Measurements from ENCODE around the gene MBD3L2B.

Gene MBD3L2B

DNA sequence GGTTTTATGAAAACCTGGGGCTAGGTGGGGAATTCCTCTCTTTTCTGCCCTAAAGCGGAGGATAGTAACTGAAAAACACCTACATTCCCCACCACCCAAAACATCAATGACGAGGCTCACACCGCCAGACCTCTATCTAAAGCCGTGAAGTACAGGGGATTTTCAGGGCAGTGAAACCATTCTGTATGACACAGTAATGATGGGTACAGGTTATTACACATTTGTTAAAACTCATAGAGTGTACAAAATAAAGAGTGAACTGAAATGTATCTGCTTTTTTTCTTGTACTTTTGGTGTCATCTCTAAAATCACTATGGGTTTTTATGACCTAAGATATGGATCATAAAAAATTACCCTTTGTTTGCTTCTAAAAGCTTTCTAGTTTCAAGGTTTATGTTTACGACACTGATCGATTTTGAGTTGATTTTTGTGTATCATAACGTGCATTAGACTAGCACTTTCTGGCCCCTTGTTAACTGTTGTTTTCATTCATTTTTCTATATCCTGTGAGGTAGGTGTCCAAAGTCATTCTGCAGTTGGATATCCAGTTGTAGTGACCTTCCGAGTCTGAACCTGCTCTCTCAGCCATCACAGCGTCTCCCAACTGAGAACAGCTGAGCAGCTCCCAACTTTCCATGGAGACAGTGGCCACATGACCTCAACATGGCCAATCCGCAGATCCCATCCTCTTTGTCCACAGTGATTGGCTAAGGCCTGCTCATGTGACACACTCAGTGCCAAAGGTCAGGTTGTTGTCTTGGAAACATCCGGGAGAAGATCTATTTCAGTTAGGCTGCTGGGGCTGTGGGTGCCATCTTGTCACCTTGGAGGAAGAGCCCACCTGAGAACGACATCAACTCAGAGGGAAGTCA is 10.3 kb downstream of the MBD3L2B start:
- H3K27me3 ChIP-seq (ENCODE audit: control insufficient read depth, insufficient read depth, low read length): no peaks in the 10 kb centered on the region
- no peak overlapping the region for H3K9ac ChIP-seq (ENCODE audit: low read depth, low read length)
- H3K4me2 ChIP-seq (ENCODE audit: low read length): no peak overlapping the region
- H3K36me3 ChIP-seq (ENCODE audit: insufficient read depth, low read length): no peaks in the 10 kb centered on the region
- no peak overlapping the region for H3K4me3 ChIP-seq (ENCODE audit: low read length)
- H3K9me3 ChIP-seq (replicated peaks; ENCODE audit: low read length): no peaks in the 10 kb centered on the region
- H3K4me1 ChIP-seq (ENCODE audit: control insufficient read depth, insufficient read depth, low read length): no peaks in the 10 kb centered on the region

DNA sequence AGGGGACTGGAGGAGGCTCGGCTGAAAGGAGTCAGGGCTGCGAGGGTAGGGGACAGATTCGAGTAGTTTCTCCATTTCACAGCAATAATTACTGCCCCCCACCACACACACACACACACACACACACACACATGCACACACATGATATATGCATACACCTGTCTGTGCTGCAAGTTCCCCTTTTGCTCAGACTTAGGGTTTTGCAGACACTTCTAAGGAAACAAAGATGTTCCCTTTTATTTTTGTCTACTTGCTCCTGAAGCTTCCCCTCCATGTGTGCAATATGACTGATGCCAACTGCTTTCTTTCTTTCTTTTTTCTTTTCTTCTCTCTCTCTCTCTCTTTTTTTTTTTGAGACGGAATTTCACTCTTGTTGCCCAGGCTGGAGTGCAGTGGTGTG is 13.4 kb downstream of the MBD3L2B start:
- Histone ChIP-seq H3K9ac (ENCODE audit: low read depth, low read length) (no peak overlapping the region), H3K4me3 (ENCODE audit: low read length) (no peak overlapping the region), H3K9me3 (replicated peaks; ENCODE audit: low read length) (no peaks in the 10 kb centered on the region), H3K36me3 (ENCODE audit: insufficient read depth, low read length) (no peaks in the 10 kb centered on the region), H3K4me2 (ENCODE audit: low read length) (no peak overlapping the region), H3K4me1 (ENCODE audit: control insufficient read depth, insufficient read depth, low read length) (no peaks in the 10 kb centered on the region), H3K27me3 (ENCODE audit: control insufficient read depth, insufficient read depth, low read length) (no peaks in the 10 kb centered on the region)

- Histone ChIP-seq H3K9me3 (replicated peaks; ENCODE audit: low read length) (no peaks in the 10 kb centered on the region), H3K27me3 (ENCODE audit: control insufficient read depth, insufficient read depth, low read length) (no peaks in the 10 kb centered on the region), H3K4me1 (ENCODE audit: control insufficient read depth, insufficient read depth, low read length) (no peaks in the 10 kb centered on the region), H3K36me3 (ENCODE audit: insufficient read depth, low read length) (no peaks in the 10 kb centered on the region), H3K9ac (ENCODE audit: low read depth, low read length) (no peak overlapping the region), H3K4me2 (ENCODE audit: low read length) (no peak overlapping the region), H3K4me3 (ENCODE audit: low read length) (no peak overlapping the region)
These were observed 15.0 kb downstream of the MBD3L2B start for GRCh38 chr19:7006135-7006704.

DNA sequence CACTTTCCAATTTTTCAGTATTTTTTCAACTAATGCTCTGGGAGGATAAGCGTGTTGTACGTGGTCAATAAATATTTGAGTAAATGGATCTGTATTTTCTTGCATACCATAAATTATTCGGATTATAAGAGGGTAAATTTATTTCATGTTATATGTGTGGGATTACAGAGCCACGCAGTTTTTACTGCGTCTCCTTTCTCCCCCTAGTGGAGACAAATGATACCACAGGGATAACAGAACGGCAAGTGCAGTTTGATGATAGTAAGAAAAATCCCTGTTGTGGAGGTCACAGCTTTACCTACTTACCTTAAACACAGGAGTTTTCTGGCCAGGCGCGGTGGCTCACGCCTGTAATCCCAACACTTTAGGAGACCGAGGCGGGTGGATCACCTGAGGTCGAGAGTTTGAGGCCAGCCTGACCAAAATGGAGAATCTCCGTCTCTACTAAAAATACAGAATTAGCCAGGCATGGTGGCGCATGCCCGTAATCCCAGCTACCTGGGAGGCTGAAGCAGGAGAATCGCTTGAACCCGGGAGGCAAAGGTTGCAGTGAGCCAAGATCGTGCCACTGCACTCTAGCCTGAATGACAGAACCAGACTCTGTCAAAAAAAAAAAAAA is 16.8 kb downstream of the MBD3L2B start:
- Histone ChIP-seq H3K36me3 (ENCODE audit: insufficient read depth, low read length) (no peaks in the 10 kb centered on the region), H3K9ac (ENCODE audit: low read depth, low read length) (no peak overlapping the region), H3K27me3 (ENCODE audit: control insufficient read depth, insufficient read depth, low read length) (no peaks in the 10 kb centered on the region), H3K9me3 (replicated peaks; ENCODE audit: low read length) (peaks cover 9% of the 10 kb centered on the region), H3K4me2 (ENCODE audit: low read length) (no peak overlapping the region), H3K4me3 (ENCODE audit: low read length) (no peak overlapping the region), H3K4me1 (ENCODE audit: control insufficient read depth, insufficient read depth, low read length) (no peaks in the 10 kb centered on the region)

- Histone ChIP-seq H3K27me3 (ENCODE audit: control insufficient read depth, insufficient read depth, low read length) (no peaks in the 10 kb centered on the region), H3K4me1 (ENCODE audit: control insufficient read depth, insufficient read depth, low read length) (no peaks in the 10 kb centered on the region), H3K4me3 (ENCODE audit: low read length) (no peak overlapping the region), H3K9ac (ENCODE audit: low read depth, low read length) (no peak overlapping the region), H3K36me3 (ENCODE audit: insufficient read depth, low read length) (no peaks in the 10 kb centered on the region), H3K9me3 (replicated peaks; ENCODE audit: low read length) (peaks cover 9% of the 10 kb centered on the region), H3K4me2 (ENCODE audit: low read length) (no peak overlapping the region)
These were observed 20.4 kb downstream of the MBD3L2B start for GRCh38 chr19:7000816-7001215.

DNA sequence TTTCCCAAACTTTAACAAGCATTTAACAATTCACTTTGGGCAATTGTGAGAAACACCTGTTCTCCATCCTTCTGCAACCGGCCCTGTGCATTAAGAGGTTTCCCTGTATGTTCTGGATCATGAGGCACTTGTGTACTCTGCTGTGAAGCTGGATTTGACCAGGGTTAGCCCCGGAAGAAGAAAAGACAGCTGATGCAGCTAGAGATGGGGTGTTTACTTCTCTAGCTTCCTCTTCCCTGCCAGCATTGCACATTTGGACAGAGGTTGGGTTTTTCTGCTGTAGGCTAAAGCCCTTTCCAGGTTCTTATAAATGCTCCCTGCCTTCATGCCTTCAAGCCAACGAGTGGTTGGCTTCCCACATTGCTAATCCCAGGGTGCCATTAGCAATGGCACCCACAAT is 20.9 kb downstream of the MBD3L2B start:
- Histone ChIP-seq H3K4me1 (ENCODE audit: control insufficient read depth, insufficient read depth, low read length) (no peaks in the 10 kb centered on the region), H3K27me3 (ENCODE audit: control insufficient read depth, insufficient read depth, low read length) (no peaks in the 10 kb centered on the region), H3K4me3 (ENCODE audit: low read length) (no peak overlapping the region), H3K9me3 (replicated peaks; ENCODE audit: low read length) (peaks cover 9% of the 10 kb centered on the region), H3K36me3 (ENCODE audit: insufficient read depth, low read length) (no peaks in the 10 kb centered on the region), H3K4me2 (ENCODE audit: low read length) (no peak overlapping the region), H3K9ac (ENCODE audit: low read depth, low read length) (no peak overlapping the region)

DNA sequence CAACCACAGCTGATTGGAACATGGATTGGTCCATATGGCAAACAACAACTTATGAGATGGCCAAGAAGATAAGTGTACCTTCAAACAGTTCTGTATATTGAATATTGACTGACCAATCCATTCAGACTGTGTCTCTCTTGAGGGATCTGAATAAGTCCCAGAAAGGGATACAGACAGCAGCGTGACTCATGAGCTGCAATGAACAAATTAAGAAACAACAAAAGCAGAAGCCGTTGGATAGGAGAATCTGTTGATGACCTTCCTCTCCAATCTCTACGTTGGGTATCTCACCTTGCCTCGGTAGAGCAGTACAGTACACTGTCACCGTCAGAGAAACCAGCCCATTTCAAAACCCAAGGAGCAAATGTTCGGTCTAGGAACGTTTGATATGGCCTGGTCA is 21.3 kb downstream of the MBD3L2B start:
- H3K36me3 ChIP-seq (ENCODE audit: insufficient read depth, low read length): no peaks in the 10 kb centered on the region
- no peak overlapping the region for H3K4me3 ChIP-seq (ENCODE audit: low read length)
- H3K4me1 ChIP-seq (ENCODE audit: control insufficient read depth, insufficient read depth, low read length): no peaks in the 10 kb centered on the region
- no peaks in the 10 kb centered on the region for H3K27me3 ChIP-seq (ENCODE audit: control insufficient read depth, insufficient read depth, low read length)
- peaks cover 11% of the 10 kb centered on the region for H3K9me3 ChIP-seq (replicated peaks; ENCODE audit: low read length)
- no peak overlapping the region for H3K4me2 ChIP-seq (ENCODE audit: low read length)
- H3K9ac ChIP-seq (ENCODE audit: low read depth, low read length): no peak overlapping the region

- Histone ChIP-seq H3K4me3 (ENCODE audit: low read length) (no peak overlapping the region), H3K27me3 (ENCODE audit: control insufficient read depth, insufficient read depth, low read length) (no peaks in the 10 kb centered on the region), H3K36me3 (ENCODE audit: insufficient read depth, low read length) (no peaks in the 10 kb centered on the region), H3K4me2 (ENCODE audit: low read length) (no peak overlapping the region), H3K9ac (ENCODE audit: low read depth, low read length) (no peak overlapping the region), H3K4me1 (ENCODE audit: control insufficient read depth, insufficient read depth, low read length) (no peaks in the 10 kb centered on the region), H3K9me3 (replicated peaks; ENCODE audit: low read length) (peaks cover 15% of the 10 kb centered on the region)
These were observed 23.4 kb downstream of the MBD3L2B start for GRCh38 chr19:6997679-6998445.

DNA sequence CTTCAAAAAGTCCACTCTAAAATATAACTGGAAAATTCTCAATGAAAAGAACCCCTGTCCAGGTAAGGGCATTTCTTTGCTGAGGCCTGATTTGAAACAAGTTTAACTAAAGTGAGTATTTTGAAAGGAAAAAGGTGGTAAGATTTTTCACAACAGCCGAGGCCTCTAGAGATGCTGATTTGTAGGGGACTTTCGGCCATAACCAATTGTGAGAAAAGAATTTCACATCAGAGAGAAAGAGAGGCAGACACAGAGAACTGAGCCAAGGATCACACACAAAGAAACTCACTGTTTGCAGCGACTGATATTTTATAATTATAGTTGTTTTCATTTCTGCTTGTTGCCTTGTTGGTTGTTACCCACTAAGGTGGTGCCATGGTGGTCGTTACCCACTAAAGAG is 24.4 kb downstream of the MBD3L2B start:
- Histone ChIP-seq H3K36me3 (ENCODE audit: insufficient read depth, low read length) (no peaks in the 10 kb centered on the region), H3K9me3 (replicated peaks; ENCODE audit: low read length) (peaks cover 15% of the 10 kb centered on the region), H3K4me1 (ENCODE audit: control insufficient read depth, insufficient read depth, low read length) (no peaks in the 10 kb centered on the region), H3K4me2 (ENCODE audit: low read length) (no peak overlapping the region), H3K27me3 (ENCODE audit: control insufficient read depth, insufficient read depth, low read length) (no peaks in the 10 kb centered on the region), H3K4me3 (ENCODE audit: low read length) (no peak overlapping the region), H3K9ac (ENCODE audit: low read depth, low read length) (no peak overlapping the region)

DNA sequence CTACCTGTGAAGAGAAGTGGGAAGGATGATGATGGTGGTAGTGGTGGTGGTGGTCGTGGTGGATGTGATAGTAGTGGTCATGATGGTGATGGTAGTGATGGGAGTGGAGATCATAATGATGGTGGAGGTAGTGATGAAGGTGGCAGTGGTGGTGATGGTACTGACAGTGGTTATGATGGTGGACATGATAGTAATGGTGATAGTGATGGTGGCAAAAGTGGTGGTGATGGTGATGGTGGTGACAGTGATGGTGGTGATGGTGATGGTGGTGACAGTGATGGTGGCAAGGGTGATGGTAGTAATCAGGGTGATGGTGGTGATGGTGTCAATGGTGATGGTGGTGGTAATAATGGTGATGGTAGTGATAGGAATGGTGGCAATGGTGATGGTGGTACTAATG is 26.2 kb downstream of the MBD3L2B start:
- no peaks in the 10 kb centered on the region for H3K4me1 ChIP-seq (ENCODE audit: control insufficient read depth, insufficient read depth, low read length)
- H3K4me3 ChIP-seq (ENCODE audit: low read length): no peak overlapping the region
- no peaks in the 10 kb centered on the region for H3K27me3 ChIP-seq (ENCODE audit: control insufficient read depth, insufficient read depth, low read length)
- peaks cover 6% of the 10 kb centered on the region for H3K9me3 ChIP-seq (replicated peaks; ENCODE audit: low read length)
- no peaks in the 10 kb centered on the region for H3K36me3 ChIP-seq (ENCODE audit: insufficient read depth, low read length)
- no peak overlapping the region for H3K4me2 ChIP-seq (ENCODE audit: low read length)
- no peak overlapping the region for H3K9ac ChIP-seq (ENCODE audit: low read depth, low read length)

GRCh38 chr19:6988257-6988656 is 33.0 kb downstream of the MBD3L2B start:
- Histone ChIP-seq H3K36me3 (ENCODE audit: insufficient read depth, low read length) (no peaks in the 10 kb centered on the region), H3K9me3 (replicated peaks; ENCODE audit: low read length) (no peaks in the 10 kb centered on the region), H3K4me3 (ENCODE audit: low read length) (no peak overlapping the region), H3K27me3 (ENCODE audit: control insufficient read depth, insufficient read depth, low read length) (no peaks in the 10 kb centered on the region), H3K4me1 (ENCODE audit: control insufficient read depth, insufficient read depth, low read length) (no peaks in the 10 kb centered on the region), H3K4me2 (ENCODE audit: low read length) (no peak overlapping the region), H3K9ac (ENCODE audit: low read depth, low read length) (no peak overlapping the region)

Data from skeletal muscle satellite cell (primary cell).